Measurements from ENCODE around the gene TPD52L1. TPM values are rescaled to one million over a fixed set of nuclear protein-coding genes. Genes with fewer than 3 reads are reported as not detected.

Gene TPD52L1
- total RNA-seq, 1 donor from 2014 or later: 164 TPM

DNA sequence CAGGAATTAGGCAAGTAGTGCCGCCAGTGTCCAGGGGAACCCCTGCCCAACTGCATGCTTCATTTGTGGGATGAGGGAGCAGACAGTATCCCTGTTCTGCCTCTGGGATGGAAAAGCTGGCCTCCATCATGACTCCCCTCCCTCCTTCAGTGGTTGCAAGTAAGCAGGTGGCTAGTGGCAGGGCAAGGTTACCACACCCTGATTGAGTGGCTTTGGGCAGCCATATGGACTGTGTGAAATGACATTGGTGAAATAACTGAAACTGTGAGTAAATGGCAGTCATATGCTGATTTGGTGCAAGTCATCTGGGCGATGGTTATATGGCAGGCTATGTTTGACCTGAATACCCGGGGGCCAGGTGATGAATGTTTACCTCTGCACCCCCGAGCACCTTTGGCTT lies 115.2 kb downstream of the TPD52L1 start:
- TF ChIP-seq, protein P1, sequence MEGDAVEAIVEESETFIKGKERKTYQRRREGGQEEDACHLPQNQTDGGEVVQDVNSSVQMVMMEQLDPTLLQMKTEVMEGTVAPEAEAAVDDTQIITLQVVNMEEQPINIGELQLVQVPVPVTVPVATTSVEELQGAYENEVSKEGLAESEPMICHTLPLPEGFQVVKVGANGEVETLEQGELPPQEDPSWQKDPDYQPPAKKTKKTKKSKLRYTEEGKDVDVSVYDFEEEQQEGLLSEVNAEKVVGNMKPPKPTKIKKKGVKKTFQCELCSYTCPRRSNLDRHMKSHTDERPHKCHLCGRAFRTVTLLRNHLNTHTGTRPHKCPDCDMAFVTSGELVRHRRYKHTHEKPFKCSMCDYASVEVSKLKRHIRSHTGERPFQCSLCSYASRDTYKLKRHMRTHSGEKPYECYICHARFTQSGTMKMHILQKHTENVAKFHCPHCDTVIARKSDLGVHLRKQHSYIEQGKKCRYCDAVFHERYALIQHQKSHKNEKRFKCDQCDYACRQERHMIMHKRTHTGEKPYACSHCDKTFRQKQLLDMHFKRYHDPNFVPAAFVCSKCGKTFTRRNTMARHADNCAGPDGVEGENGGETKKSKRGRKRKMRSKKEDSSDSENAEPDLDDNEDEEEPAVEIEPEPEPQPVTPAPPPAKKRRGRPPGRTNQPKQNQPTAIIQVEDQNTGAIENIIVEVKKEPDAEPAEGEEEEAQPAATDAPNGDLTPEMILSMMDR (IDR thresholded peaks at IDR 0.05; ENCODE audit: insufficient read depth, low read length, severe bottlenecking): no peak
- DNase-seq (ENCODE audit: low read depth) (no peak), FAIRE-seq (no peak)
- H3K4me3 ChIP-seq (ENCODE audit: low read depth, low read length): no peak overlapping the region
- no peaks in the 10 kb centered on the region for H3K27me3 ChIP-seq (ENCODE audit: control insufficient read depth, insufficient read depth, low read length)
- H3K36me3 ChIP-seq (ENCODE audit: control insufficient read depth, insufficient read depth, low read length): peaks cover 4% of the 10 kb centered on the region

DNA sequence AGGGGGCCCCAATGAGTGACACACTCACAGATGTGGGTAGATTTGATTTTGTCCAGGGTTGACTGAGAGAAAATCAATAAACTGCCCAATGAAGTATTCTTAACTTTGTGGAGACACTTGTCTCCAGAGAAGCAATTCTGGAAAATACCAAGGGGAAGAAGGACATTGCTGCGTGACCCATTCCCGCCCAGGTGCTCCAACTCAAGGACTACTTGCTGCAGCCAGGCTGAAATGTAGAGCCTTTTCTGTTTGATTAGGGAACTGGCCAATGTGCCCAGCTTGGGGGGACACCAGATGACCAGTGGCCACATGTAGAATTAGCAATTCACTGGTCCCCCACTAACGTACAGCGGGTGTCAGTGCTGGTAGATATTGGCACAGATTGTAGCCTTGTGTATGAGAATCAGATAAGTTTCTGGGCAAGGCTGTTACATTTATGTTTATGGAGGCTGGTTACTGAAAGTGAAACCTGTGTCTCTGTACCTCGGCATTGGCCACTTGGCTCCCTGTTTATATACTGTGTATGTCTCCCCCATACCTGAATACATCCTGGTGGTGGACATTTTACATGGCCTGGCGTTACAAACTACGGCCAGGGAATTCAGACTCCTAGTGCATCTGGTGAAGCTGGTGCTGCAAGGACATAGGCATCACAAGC lies 115.9 kb downstream of the TPD52L1 start:
- Histone ChIP-seq H3K36me3 (ENCODE audit: control insufficient read depth, insufficient read depth, low read length) (peaks cover 4% of the 10 kb centered on the region), H3K27me3 (ENCODE audit: control insufficient read depth, insufficient read depth, low read length) (no peaks in the 10 kb centered on the region), H3K4me3 (ENCODE audit: low read depth, low read length) (no peak overlapping the region)
- FAIRE-seq (no peak), DNase-seq (ENCODE audit: low read depth) (no peak)
- TF ChIP-seq, protein P1 (IDR thresholded peaks at IDR 0.05; ENCODE audit: insufficient read depth, low read length, severe bottlenecking): no peak

DNA sequence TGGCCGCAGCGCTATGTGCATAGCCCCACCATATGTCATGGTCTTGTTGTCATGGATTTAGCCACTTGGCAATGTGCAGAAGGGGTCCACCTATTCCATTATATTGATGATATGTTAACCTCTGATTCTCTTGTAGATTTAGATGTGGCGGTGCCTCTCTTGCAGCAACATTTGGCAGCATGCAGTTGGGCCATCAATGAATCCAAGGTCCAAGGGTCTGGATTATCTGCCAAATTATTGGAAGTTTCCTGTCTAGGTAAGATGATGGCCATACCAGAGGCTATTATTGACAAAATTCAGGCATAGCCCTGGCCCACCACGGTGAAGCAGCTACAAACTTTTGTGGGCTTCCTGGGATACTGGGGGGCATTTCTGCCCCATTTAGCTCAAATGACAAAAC lies 116.8 kb downstream of the TPD52L1 start:
- TF ChIP-seq, protein P1 (IDR thresholded peaks at IDR 0.05; ENCODE audit: insufficient read depth, low read length, severe bottlenecking): no peak
- no peak for DNase-seq (ENCODE audit: low read depth)
- peaks cover 5% of the 10 kb centered on the region for H3K36me3 ChIP-seq (ENCODE audit: control insufficient read depth, insufficient read depth, low read length)
- no peak for FAIRE-seq
- H3K27me3 ChIP-seq (ENCODE audit: control insufficient read depth, insufficient read depth, low read length): no peaks in the 10 kb centered on the region
- no peak overlapping the region for H3K4me3 ChIP-seq (ENCODE audit: low read depth, low read length)

DNA sequence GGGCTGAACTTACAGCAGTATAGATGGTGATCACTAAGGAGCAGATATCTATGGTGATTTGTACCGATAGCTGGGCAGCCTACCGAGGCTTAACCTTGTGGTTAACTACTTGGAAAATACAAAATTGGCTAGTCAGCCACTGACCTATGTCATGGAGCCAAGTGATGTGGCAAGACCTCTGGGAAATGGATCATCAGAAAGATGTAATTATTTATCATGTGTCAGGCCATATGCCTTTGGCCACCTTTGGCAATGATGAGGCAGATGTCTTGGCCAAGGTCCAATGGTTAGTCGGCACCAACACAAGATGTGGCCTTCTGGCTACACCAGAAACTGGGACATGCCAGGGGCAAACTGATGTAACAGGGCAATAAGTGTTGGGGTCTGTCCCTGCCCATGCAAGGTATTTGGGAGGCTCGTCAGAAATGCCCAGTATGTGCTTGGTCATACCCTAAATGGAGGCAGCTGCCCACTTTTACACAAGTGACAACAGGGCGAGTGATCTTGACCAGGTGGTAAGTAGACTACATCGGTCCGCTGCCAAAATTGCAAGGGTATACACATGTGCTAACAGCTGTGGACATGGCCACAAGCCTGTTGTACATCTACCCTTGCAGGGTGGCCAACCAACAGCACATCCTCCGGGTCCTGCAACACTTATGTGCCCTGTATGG lies 118.0 kb downstream of the TPD52L1 start:
- TF ChIP-seq, protein P1 (IDR thresholded peaks at IDR 0.05; ENCODE audit: insufficient read depth, low read length, severe bottlenecking): no peak
- FAIRE-seq (peak; percentile 66), DNase-seq (ENCODE audit: low read depth) (no peak)
- no peaks in the 10 kb centered on the region for H3K27me3 ChIP-seq (ENCODE audit: control insufficient read depth, insufficient read depth, low read length)
- peaks cover 5% of the 10 kb centered on the region for H3K36me3 ChIP-seq (ENCODE audit: control insufficient read depth, insufficient read depth, low read length)
- no peak overlapping the region for H3K4me3 ChIP-seq (ENCODE audit: low read depth, low read length)

DNA sequence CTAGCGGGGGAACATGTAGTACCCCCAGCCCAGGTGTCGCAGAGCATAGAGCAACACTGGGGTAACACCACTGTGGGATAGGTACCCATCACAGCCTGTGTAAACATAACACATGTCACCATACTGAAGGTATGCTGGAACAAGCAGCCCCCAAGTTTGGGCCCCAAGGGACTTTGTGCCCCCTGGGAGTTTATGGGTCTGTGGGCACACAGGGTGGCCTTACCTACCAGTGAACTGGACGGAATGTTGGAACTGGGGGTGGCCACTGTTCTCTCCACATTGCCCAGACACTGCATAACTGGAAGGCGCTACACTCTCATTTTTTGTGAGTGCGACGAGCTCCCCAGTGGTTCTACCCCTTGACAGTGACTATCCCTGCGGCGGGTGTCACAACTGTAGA lies 119.7 kb downstream of the TPD52L1 start:
- H3K4me3 ChIP-seq (ENCODE audit: low read depth, low read length): no peak overlapping the region
- no peak for FAIRE-seq
- H3K36me3 ChIP-seq (ENCODE audit: control insufficient read depth, insufficient read depth, low read length): peaks cover 5% of the 10 kb centered on the region
- H3K27me3 ChIP-seq (ENCODE audit: control insufficient read depth, insufficient read depth, low read length): no peaks in the 10 kb centered on the region
- DNase-seq (ENCODE audit: low read depth): no peak
- TF ChIP-seq, protein P1 (IDR thresholded peaks at IDR 0.05; ENCODE audit: insufficient read depth, low read length, severe bottlenecking): no peak
